ENCODE measurements around the gene PHACTR3. TPM values are rescaled to one million over a fixed set of nuclear protein-coding genes. Genes with fewer than 3 reads are reported as not detected.

Gene PHACTR3
- total RNA-seq, 1 experiment from 2014 or later = 0.10 TPM

DNA sequence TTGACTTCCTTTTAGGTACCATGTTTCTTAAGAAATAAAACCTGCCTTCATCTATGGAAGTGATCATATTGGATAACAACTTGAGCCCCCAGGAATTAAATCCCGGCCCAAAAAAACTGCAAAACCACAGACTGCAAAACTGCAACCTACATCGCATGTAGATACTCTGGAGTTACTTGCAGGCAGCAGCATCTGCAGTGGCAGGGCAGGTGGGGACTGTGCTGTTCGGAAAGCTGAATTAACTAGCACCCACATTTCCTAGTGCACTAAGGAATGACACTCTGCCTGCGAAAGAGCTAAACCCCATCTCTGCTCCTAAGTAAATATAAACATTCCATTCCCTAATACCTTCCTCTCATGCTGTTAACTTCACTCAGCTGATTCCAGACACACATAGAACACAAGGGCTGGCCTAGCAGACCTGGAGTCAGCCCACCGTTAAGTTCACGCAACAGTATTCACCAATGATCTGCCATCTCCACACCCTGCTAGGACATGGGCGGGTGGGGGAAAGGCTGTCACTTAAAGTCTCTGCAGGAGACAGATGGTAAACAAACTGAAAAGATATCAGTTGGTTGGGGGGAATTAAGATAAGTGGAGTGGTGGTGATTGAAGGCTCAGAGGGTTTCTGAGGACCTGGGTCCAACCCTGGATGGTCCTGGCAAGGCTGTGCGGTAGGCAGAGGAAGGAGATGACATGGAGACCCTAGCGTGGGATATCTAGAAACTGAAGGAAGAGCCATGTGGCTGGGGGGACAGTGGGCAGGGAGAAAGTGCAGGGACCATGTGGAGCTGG, 200.7 kb downstream of the PHACTR3 start:
- ChIA-PET CTCF (no interaction called here), POLR2A (no interaction called here)
- Histone ChIP-seq H3K27ac (ENCODE audit: low read length) (no peak overlapping the region), H3K36me3 (ENCODE audit: control insufficient read depth, insufficient read depth, low read length) (no peaks in the 10 kb centered on the region), H3K4me1 (ENCODE audit: control insufficient read depth, insufficient read depth, low read length) (no peaks in the 10 kb centered on the region), H3K4me3 (ENCODE audit: low read depth in 2 of 2, low read length in 2 of 2) (no peak overlapping the region), H3K27me3 (ENCODE audit: control insufficient read depth, insufficient read depth, low read length) (peaks cover 2% of the 10 kb centered on the region; the same call in 1 of the 2 replicates), H3K9me3 (ENCODE audit: control insufficient read depth, insufficient read depth, low read depth, low read length) (peaks cover 4% of the 10 kb centered on the region; the same call in 1 of the 2 replicates)
- ATAC-seq = no peak
- TF ChIP-seq, protein P1, sequence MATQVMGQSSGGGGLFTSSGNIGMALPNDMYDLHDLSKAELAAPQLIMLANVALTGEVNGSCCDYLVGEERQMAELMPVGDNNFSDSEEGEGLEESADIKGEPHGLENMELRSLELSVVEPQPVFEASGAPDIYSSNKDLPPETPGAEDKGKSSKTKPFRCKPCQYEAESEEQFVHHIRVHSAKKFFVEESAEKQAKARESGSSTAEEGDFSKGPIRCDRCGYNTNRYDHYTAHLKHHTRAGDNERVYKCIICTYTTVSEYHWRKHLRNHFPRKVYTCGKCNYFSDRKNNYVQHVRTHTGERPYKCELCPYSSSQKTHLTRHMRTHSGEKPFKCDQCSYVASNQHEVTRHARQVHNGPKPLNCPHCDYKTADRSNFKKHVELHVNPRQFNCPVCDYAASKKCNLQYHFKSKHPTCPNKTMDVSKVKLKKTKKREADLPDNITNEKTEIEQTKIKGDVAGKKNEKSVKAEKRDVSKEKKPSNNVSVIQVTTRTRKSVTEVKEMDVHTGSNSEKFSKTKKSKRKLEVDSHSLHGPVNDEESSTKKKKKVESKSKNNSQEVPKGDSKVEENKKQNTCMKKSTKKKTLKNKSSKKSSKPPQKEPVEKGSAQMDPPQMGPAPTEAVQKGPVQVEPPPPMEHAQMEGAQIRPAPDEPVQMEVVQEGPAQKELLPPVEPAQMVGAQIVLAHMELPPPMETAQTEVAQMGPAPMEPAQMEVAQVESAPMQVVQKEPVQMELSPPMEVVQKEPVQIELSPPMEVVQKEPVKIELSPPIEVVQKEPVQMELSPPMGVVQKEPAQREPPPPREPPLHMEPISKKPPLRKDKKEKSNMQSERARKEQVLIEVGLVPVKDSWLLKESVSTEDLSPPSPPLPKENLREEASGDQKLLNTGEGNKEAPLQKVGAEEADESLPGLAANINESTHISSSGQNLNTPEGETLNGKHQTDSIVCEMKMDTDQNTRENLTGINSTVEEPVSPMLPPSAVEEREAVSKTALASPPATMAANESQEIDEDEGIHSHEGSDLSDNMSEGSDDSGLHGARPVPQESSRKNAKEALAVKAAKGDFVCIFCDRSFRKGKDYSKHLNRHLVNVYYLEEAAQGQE (IDR thresholded peaks at IDR 0.05; ENCODE audit: insufficient read depth in 1 of 2, low read depth in 2 of 2, low read length in 1 of 2) = no peak
- no peak for TF ChIP-seq SIN3A (IDR thresholded peaks at IDR 0.05; ENCODE audit: borderline replicate concordance, insufficient read depth, low read depth, low read length)
- no peak for TF ChIP-seq POLR2AphosphoS5 (IDR thresholded peaks at IDR 0.05; ENCODE audit: low read depth, low read length)
- no peak for TF ChIP-seq CTCF (IDR thresholded peaks at IDR 0.05)
- no peak for TF ChIP-seq TCF7L2 (IDR thresholded peaks at IDR 0.05; ENCODE audit: low read depth, low read length)
- no peak for DNase-seq (ENCODE audit: low read depth, low spot score)
- intact Hi-C loops (cut with micrococcal nuclease; ENCODE audit: unreplicated experiment) = no loop called here
- in situ Hi-C loops (cut with HindIII; ENCODE audit: low pct_unique_long_range_greater_than_20kb, low sequenced_read_pairs) = no loop called here
- BruUV-seq (replicated peaks) = no TSS peak

DNA sequence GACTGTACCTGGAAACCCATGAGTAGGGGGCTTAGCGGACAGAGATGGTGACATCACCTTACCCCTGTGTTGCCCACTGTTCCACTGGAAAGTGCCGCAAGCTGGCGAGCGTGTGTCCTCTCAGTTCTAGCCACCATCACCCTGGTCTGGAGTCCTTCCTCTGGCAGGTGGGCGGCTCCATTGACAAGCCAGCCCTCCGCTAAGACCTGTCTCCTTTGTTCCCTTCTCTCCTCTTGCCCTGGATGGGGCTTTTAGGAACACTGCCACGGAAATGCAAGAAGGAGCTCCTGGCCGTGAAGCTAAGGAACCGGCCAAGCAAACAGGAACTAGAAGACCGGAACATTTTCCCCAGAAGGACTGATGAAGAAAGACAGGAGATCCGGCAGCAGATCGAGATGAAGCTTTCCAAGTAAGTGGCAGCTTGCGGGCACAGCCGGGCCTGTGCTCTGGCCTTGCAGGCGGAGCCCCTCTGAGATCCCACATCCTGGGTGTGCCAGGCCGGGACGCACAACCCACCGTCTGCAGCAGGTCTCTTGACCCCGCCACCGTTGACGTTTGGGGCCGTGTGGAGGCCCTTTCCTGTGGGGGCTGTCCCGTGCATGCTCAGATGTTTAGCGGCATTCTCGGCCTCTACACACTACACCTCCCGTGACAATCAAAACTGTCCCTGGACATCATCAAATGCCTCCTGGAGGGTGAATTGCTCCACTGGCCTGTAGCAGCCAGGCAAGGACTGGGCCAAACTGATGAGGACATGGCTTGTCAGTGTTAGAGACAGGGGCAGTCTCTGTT, 201.6 kb downstream of the PHACTR3 start:
- TF ChIP-seq, protein P1 (IDR thresholded peaks at IDR 0.05; ENCODE audit: insufficient read depth in 1 of 2, low read depth in 2 of 2, low read length in 1 of 2) = no peak
- TF ChIP-seq SIN3A (IDR thresholded peaks at IDR 0.05; ENCODE audit: borderline replicate concordance, insufficient read depth, low read depth, low read length) = no peak
- no peak for TF ChIP-seq CTCF (IDR thresholded peaks at IDR 0.05)
- no peak for TF ChIP-seq TCF7L2 (IDR thresholded peaks at IDR 0.05; ENCODE audit: low read depth, low read length)
- ChIA-PET CTCF (no interaction called here), POLR2A (no interaction called here)
- Histone ChIP-seq H3K4me3 (ENCODE audit: low read depth in 2 of 2, low read length in 2 of 2) (no peak overlapping the region), H3K36me3 (ENCODE audit: control insufficient read depth, insufficient read depth, low read length) (no peaks in the 10 kb centered on the region), H3K27ac (ENCODE audit: low read length) (no peak overlapping the region), H3K27me3 (ENCODE audit: control insufficient read depth, insufficient read depth, low read length) (peaks cover 5% of the 10 kb centered on the region), H3K9me3 (ENCODE audit: control insufficient read depth, insufficient read depth, low read depth, low read length) (no peaks in the 10 kb centered on the region), H3K4me1 (ENCODE audit: control insufficient read depth, insufficient read depth, low read length) (no peaks in the 10 kb centered on the region)
- no TSS peak for BruUV-seq (replicated peaks)
- in situ Hi-C loops (cut with HindIII; ENCODE audit: low pct_unique_long_range_greater_than_20kb, low sequenced_read_pairs) = no loop called here
- intact Hi-C loops (cut with micrococcal nuclease; ENCODE audit: unreplicated experiment) = no loop called here
- DNase-seq (ENCODE audit: low read depth, low spot score) (no peak), ATAC-seq (no peak)
